Measurements from ENCODE around the gene FBXL2. TPM values are rescaled to one million over a fixed set of nuclear protein-coding genes. Genes with fewer than 3 reads are reported as not detected.

FBXL2 gene
- total RNA-seq, 4 donors from 2014 or later, result 0.24 to 1.9 (median 0.82) TPM; not detected in 1

- in situ Hi-C loops (cut with MboI; ENCODE audit: low sequenced_read_pairs in 4 of 4), result loop anchor here in 1 of 4 donors (25.0 kb wide), 1 partner anchor 251 kb away; no protein-coding TSS in a partner anchor
- TF ChIP-seq POLR2A (IDR thresholded peaks at IDR 0.05), result no peak
- TF ChIP-seq CTCF (IDR thresholded peaks at IDR 0.05 in 4 of 5, conservative IDR thresholded peaks at IDR 0.05 in 1 of 5), result no peak
- Histone ChIP-seq H3K27me3 (no peaks in the 10 kb centered on the region), H3K27ac (no peak overlapping the region), H3K4me3 (no peak overlapping the region), H3K9me3 (no peaks in the 10 kb centered on the region), H3K36me3 (peaks cover 0 to 74% of the 10 kb centered on the region in 2 donors), H3K4me1 (no peaks in the 10 kb centered on the region)
- DNase-seq (no peak), ATAC-seq (no peak)
- intact Hi-C loops (cut with DNase I; ENCODE audit: low total_unique reads), result no loop called here
Observed at GRCh38 chr3:33388374-33389100, 111.3 kb downstream of the FBXL2 start.

GRCh38 chr3:33389908-33390307 is 112.7 kb downstream of the FBXL2 start:
- intact Hi-C loops (cut with DNase I; ENCODE audit: low total_unique reads), result loop anchor here (10.0 kb wide), 1 partner anchor 145 kb away; no protein-coding TSS in a partner anchor
- no peaks in the 10 kb centered on the region for H3K27me3 ChIP-seq
- DNase-seq (no peak), ATAC-seq (no peak)
- in situ Hi-C loops (cut with MboI; ENCODE audit: low sequenced_read_pairs in 4 of 4), result loop anchor here in 1 of 4 donors (25.0 kb wide), 1 partner anchor 253 kb away; no protein-coding TSS in a partner anchor
- H3K9me3 ChIP-seq, result no peaks in the 10 kb centered on the region
- H3K4me3 ChIP-seq, result no peak overlapping the region
- peaks cover 0 to 86% of the 10 kb centered on the region in 2 donors for H3K36me3 ChIP-seq
- H3K4me1 ChIP-seq, result no peaks in the 10 kb centered on the region
- H3K27ac ChIP-seq, result no peak overlapping the region
- TF ChIP-seq POLR2A (IDR thresholded peaks at IDR 0.05) (no peak), CTCF (IDR thresholded peaks at IDR 0.05 in 4 of 5, conservative IDR thresholded peaks at IDR 0.05 in 1 of 5) (no peak)

GRCh38 chr3:33391255-33391995 is 114.2 kb downstream of the FBXL2 start:
- Histone ChIP-seq H3K27ac (no peak overlapping the region), H3K4me1 (no peaks in the 10 kb centered on the region), H3K9me3 (no peaks in the 10 kb centered on the region), H3K27me3 (no peaks in the 10 kb centered on the region), H3K4me3 (no peak overlapping the region), H3K36me3 (peaks cover 0 to 92% of the 10 kb centered on the region in 2 donors)
- DNase-seq (no peak), ATAC-seq (no peak)
- TF ChIP-seq CTCF (IDR thresholded peaks at IDR 0.05 in 4 of 5, conservative IDR thresholded peaks at IDR 0.05 in 1 of 5), result no peak
- no peak for TF ChIP-seq POLR2A (IDR thresholded peaks at IDR 0.05)
- intact Hi-C loops (cut with DNase I; ENCODE audit: low total_unique reads), result loop anchor here (10.0 kb wide), 1 partner anchor 143 kb away; no protein-coding TSS in a partner anchor
- in situ Hi-C loops (cut with MboI; ENCODE audit: low sequenced_read_pairs in 4 of 4), result loop anchor here in 1 of 4 donors (25.0 kb wide), 1 partner anchor 254 kb away; no protein-coding TSS in a partner anchor

- H3K4me3 ChIP-seq, result no peak overlapping the region
- in situ Hi-C loops (cut with MboI; ENCODE audit: low sequenced_read_pairs in 4 of 4) (loop anchor here in 1 of 4 donors (25.0 kb wide), 1 partner anchor 255 kb away; no protein-coding TSS in a partner anchor), intact Hi-C loops (cut with DNase I; ENCODE audit: low total_unique reads) (loop anchor here (10.0 kb wide), 1 partner anchor 143 kb away; no protein-coding TSS in a partner anchor)
- H3K4me1 ChIP-seq, result no peaks in the 10 kb centered on the region
- no peaks in the 10 kb centered on the region for H3K27me3 ChIP-seq
- peaks cover 0 to 93% of the 10 kb centered on the region in 2 donors for H3K36me3 ChIP-seq
- no peak for ATAC-seq
- H3K27ac ChIP-seq, result no peak overlapping the region
- no peak for DNase-seq
- no peak for TF ChIP-seq POLR2A (IDR thresholded peaks at IDR 0.05)
- no peaks in the 10 kb centered on the region for H3K9me3 ChIP-seq
Observed at GRCh38 chr3:33392144-33392543, 114.9 kb downstream of the FBXL2 start.
